ENCODE measurements around the gene C14orf180. TPM values are rescaled to one million over a fixed set of nuclear protein-coding genes. Genes with fewer than 3 reads are reported as not detected.

C14orf180 gene
- total and polyA plus RNA-seq, 2 of the 8 experiments (the other 6 are each of a cell fraction or from before 2014, with no cell fraction given): not detected

DNA sequence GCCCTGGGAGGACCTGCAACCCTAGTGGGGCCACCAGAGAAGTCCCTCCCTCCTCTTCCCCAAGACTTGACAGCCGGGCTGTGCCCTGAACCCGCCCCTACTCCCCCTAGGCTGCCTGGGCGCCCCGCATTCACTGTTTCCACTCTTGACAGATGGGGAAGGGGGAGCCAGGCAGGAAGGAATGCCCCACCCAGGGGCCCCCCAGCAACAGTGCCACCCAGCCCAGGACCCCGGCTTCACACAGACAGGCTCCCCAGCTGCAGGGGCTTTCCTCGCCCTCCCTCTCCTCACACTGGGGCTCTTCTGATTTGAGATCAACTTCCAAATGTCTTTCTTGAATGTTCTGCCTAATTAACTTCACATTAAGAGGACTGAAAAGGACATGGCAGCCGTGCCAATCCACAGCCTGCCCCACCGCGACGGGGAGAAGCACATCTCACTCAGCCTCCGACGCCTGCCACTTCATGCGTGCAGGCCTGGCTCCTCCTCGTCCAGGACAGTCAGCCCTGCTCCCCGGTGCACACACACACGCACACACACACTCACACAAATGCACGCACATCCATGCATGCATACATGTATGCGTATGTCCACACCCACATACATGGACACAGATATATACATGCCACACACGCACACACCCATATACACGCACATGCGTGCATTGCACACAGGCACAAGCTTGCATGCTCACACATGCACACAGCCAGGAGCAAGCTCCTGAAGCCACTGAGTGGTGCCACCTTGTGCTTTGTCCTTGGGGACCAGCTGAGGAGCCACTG, 19.6 kb upstream of the C14orf180 start (continued):
- TF ChIP-seq TAF7 (optimal IDR thresholded peaks at IDR 0.05; ENCODE audit: borderline replicate concordance, low read depth, low read length): no peak
- no peak for TF ChIP-seq SAP30 (IDR thresholded peaks at IDR 0.05; ENCODE audit: insufficient read depth, insufficient replicate concordance, low read length)
